Body of pancreas (tissue), 4 donors: ENCODE data around the gene MYO6.
A peak's percentile ranks its signal among the peaks of the same experiment; 100 is the strongest.

ENCODE experiments used
- POLR2A ChIP-seq, 3 donors: fragments of 450-650 bp; IDR thresholded peaks; one replicate each; pipeline ENCODE4 v1.6.1; 2016; ENCODE audit warnings: antibody characterized with exemption in 3 of 3, mild to moderate bottlenecking in 2 of 3
- TF ChIP-seq, protein P1 (sequence below), 7 experiments: fragments of 450-650 bp in 4 of 7; fragments of 200-600 bp in 3 of 7; sonication (generic) in 3 of 7; IDR thresholded peaks; one replicate each; pipeline ENCODE4 v1.5.1; 2016 to 2019; ENCODE audit warnings: antibody characterized with exemption in 7 of 7

DNA sequence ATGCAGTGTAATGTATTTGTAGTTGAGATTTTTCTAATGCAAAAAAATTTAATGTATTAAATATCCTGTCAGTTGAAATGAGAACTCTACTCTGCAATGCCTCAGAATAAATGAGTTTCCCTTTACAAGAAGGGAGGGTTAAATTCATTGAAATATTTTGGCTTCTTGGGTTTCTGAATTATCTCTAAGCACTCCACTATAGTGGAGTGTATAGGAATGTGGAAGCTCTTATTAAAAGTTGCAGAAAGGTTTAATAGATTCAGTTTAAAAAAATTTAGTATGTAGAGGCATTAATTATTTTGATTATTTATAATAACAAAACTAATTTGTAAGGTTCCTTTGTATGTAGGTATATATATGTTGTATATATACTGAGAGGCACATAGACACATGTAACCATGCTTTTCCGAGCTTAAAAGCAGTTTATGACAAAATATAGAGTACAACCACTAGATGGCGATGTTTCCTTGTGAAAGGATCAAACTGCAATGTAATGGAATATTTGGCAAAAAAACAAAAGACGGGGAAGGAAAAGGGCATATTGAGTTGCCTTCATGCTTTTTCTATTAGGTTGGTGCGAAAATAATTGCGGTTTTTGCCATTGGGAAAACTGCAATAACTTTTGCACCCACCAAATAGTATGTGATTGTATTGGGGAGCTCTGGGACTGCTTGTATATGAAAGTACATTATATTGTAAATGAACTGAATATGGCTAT, 144.2 kb downstream of the MYO6 start:
- TF ChIP-seq, protein P1, sequence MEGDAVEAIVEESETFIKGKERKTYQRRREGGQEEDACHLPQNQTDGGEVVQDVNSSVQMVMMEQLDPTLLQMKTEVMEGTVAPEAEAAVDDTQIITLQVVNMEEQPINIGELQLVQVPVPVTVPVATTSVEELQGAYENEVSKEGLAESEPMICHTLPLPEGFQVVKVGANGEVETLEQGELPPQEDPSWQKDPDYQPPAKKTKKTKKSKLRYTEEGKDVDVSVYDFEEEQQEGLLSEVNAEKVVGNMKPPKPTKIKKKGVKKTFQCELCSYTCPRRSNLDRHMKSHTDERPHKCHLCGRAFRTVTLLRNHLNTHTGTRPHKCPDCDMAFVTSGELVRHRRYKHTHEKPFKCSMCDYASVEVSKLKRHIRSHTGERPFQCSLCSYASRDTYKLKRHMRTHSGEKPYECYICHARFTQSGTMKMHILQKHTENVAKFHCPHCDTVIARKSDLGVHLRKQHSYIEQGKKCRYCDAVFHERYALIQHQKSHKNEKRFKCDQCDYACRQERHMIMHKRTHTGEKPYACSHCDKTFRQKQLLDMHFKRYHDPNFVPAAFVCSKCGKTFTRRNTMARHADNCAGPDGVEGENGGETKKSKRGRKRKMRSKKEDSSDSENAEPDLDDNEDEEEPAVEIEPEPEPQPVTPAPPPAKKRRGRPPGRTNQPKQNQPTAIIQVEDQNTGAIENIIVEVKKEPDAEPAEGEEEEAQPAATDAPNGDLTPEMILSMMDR (IDR thresholded peaks at IDR 0.05) = peak; percentile 10 to 77 (median 66)
- TF ChIP-seq POLR2A (IDR thresholded peaks at IDR 0.05) = no peak
